ENCODE results near the gene FAM163A.
"Not testable (repeated sequence)": the region's sequence is repeated elsewhere in the genome, so short reads cannot be mapped to it uniquely, and the experiment has no call there.

FAM163A gene

DNA sequence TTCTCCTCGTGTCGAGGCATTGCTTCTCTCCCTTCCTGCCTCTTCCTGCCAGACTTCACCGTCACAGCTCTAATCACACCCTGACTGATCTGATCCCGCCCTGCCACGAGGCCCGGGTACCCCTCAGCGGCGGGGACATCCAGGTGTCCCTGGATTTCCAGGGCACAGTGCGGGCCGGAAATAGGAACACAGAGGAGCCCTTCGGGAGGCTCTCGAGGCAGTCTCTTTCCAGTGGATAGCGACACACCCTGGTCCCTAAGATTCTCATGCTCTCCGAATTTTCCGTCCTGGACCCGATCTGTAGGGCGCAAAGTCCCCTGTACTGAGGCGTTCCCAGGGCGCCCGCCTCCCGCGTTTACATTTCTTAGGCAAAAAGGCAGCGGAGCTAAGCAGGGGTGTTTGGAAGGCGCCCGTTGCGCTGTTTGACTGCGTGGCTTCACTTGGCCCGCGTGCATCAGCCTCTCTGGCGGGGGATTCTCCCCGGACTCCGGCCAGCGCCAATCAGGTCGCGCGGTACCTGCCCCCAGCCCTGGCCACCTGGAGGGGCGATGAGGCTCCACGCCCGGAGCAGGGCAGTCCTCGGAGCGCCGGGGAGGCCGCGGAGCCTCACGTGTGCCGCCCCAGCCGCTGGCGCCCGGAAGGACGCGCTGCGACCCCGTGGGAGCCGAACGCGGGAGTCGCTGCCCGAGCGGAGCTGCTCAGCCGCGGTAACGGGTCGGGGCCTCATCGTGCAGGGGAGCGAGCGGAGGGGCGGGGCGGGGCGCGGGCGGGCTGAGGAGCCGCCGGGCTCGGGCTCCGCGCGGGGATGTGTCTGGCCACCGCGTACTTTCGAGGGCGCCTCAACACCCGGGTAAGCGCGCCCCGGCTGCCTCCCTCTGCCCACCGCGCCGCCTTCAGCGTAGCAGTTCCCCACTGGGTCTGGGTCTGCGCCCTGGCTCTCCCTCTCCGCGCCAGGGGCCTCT is at the start of gene FAM163A:
FAM163A (plus strand) TSS at position 575 of the 962 bp plus-strand sequence. CDS start 69,807 bp downstream, outside the sequence.
- peak; percentile 2 for DNase-seq

GRCh38 chr1:179694530-179694929 is 48.6 kb upstream of the FAM163A start:
- not testable (repeated sequence) for DNase-seq

GRCh38 chr1:179702946-179703539 is 40.0 kb upstream of the FAM163A start:
- DNase-seq, result no peak

GRCh38 chr1:179706339-179706941 is 36.7 kb upstream of the FAM163A start:
- peak; percentile 65 for DNase-seq

- DNase-seq, result no peak
These were observed 35.7 kb upstream of the FAM163A start for GRCh38 chr1:179707406-179707805.

DNA sequence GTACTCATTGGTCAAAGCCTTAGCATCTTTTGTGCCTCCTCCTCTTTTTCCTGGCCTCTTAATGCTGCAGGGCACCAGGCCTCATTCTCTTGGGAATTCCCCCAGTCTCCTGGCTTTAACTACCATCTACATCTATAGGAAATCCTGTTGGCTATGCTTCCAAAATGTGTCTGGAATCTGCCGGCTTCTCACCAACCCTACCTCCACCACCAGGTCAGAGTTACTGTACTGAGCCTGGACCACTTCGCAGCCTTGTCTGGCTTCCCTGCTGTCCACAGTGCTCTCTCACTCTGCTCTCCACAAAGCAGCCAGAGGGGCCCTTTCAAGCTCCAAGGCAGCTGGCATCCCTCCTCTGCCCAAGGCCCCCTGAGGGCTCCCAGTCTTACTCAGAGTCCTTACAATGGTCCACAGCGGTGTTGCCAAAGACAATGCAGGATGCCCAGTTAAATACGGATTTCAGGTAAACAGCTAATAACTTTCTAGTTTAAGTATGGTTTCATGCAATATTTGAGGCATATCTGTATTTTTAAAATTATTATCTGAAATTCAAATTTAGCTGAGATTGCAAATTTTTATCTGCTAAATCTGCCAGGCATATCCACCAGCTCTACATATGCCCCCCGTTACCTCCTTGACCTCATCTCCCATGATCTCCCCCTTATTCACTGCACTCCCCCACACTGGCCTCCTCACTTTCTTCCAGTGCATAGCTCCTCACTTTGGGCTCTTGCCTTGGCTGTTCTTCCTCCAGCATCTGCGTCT is 34.5 kb upstream of the FAM163A start:
- no peak for DNase-seq

GRCh38 chr1:179709841-179710329 is 33.2 kb upstream of the FAM163A start:
- peak; percentile 38 for DNase-seq

DNA sequence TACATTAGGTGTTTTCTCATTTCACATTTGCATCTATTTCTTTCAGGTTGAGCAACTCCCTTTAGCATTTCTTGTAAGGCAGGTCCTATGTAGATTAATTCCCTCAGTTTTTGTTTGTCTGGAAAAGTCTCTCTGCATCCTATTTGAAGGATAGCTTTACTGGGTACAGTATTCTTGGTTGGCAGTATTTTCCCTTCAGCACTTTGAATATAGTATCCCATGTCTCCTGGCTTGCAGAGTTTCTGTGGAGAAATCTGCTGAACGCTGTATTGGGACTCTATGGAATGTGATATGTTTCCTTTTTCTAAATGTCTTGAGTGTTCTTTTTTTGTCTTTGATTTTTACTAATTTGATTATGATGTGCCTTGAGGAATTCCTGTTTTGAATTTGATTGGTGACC is 28.9 kb upstream of the FAM163A start:
- DNase-seq, result no peak

DNA sequence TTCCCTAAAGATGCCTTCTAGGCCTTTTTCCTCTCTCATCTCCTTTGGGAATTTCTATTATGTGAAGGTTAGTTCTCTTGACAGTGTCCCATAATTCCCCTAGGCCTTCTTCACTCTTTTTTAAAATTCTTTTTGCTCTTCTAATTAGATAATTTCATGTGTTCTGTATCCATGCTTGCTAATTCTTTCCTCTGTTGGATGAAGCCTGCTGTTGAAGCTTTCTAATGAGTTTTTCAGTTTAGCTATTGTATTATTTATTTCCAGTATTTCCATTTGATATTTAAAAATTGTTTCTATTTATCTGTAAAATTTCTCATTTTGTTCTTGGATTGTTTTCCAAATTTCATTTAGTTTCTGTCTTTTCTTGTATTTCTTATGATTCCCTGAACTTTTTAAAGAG is 28.5 kb upstream of the FAM163A start:
- DNase-seq, result no peak

GRCh38 chr1:179719272-179719671 is 23.8 kb upstream of the FAM163A start:
- DNase-seq, result no peak

- DNase-seq, result no peak
These were observed 14.8 kb upstream of the FAM163A start for GRCh38 chr1:179728271-179728670.

DNA sequence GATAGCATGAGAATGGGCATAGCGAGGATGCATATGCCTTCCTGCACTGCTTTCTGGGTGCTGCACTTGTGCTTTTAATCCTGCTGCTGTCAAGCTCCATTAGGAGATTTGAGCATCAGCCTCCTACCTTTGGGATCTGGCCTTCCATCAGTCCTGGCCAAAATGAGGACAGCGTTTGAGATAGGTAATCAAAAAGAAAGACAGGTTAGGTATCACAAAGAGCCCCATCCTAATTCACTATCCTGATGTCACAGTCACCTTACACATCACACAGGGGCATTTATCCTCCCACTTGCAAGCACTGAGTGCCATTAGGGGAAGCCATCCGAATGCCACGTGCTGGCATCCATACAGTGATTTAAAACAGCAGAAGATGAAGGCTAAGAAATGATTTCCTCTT is 13.2 kb upstream of the FAM163A start:
- DNase-seq, result no peak

- no peak for DNase-seq
These were observed 11.4 kb upstream of the FAM163A start for GRCh38 chr1:179731643-179732042.

GRCh38 chr1:179742291-179742690 is 800 bp upstream of the FAM163A start:
- DNase-seq, result no peak

DNA sequence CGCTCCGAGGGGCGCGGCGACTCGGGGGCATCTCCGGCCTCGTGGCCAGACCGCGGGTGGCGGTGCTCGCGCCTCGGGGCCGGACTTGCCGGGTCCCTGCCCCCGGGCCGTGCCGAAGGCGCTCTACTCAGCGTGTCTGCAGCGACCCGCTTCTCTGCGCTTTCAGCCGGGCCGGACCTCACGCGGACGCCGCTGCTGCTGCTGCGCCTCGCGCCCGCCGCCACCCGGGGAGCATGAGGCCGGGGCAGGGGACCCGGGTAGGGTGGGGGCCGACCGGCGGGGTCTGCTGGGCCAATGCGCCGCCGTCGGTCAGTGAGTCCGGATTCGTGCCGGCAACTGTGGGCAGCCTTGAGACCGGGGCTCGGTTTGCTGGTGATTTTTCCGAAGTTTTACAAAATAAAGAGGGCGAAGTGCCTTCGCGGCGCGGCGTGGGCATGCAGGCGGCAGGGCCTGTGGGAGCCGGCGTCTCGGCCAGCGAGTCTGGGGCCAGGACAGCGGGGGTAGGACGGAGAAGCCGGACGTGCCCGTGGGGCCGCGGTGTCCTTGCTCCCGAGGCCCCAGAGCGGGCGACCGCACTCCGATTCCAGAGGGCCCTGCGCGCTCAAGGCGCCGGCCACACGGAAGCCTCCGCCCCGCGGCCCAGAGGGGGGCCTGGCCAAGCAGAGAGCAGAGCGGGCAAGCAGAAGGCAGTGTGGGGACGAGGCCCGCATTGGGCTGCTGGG is 749 bp downstream of the FAM163A start:
- DNase-seq, result no peak

DNA sequence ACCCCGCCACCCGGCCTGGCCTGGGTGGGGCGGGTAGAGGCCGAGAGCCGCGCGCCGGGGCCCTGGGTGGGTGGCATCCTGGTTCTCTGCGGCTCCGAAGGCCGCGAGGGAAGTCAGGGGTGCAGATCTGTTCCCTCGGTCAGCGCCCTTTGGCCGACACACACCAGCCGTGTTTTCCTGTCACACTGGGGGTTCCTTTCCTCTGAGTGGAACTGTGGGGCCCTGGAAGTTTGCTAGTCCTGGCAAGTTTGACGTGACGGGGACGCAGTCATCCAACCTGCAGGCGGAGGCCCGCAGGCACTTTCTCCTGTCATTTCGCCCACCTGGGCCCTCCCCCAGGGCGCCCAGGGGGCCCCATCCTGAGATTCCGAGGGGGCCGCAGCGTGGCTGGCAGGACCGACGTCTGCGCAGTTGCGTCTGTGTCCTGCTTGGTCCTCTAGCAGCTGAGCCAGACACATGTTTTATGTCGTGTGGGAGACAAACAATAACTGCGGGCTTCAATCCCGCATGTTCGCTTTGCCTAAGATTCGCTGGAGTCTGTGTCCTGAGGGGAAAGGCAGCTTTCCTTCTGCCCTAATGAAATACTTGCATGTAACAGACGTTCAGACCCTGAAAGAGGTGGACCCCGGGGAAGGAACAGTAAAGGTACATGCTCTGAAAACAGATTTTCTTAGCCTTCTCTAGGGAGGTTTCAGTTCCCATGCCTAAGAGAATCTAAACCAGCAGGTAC is 1.5 kb downstream of the FAM163A start:
- DNase-seq, result no peak

DNA sequence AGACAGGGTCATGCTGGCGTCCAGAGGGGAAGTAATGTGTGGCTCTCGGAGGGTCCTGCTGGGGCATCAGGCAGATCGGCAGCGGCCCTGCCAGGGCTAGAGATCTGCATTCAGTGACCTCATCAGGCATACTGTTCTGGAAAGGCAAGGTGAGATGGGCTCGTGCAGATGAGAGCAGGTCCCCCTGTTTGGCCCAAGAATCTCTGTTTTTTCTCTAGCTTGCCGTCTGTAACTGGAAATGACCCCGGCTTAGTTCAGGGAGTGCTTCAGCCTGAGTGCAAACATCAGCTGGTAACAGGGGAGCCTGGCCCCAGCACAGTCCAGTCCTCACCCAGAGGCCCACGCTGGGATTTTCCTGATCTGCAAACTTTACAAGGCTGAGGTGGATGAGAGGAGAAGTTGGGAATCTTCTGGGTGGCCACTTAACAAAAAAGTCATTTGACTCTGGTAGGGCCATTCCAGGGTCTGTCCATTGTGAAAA is 2.1 kb downstream of the FAM163A start:
- no peak for DNase-seq

DNA sequence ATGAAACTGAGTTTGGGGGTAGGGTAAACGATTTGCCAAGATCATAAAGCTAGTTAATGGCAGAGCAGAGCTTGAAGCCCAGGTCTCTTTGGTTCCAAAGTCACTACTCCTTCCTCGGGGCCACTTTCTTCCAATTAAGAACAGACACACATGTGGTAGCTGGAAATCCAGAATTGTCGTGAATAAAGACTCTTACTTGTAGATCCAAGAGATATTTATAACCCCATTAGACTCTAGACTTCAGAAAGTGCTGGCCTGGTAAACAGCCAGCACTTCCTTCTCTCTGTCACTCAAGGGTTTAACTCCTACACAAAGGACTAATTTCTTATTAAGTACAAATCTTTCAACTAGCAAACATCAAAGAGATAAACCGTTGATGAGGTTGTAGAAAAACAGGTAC is 2.7 kb downstream of the FAM163A start:
- no peak for DNase-seq

DNA sequence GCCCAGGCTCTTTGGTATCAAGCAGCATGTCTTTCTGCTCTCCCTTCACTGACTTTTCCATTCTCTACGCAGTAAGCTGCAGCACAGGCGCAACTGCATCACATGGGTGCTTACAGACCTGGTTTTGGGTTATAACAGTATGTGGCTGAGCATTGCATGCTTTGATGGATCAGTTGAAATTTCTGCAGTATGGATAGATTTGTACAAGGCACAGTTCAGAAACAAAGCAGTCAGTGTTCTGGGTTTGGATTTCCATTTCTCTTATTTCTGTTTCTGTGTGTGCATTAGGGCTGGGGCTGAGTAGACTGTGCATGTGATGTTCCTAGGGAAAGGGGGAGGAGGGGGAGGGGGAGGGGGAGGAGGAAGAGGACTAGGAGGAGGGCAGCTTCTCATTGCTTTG is 4.5 kb downstream of the FAM163A start:
- no peak for DNase-seq

GRCh38 chr1:179748772-179749171 is 5.7 kb downstream of the FAM163A start:
- DNase-seq, result no peak

DNA sequence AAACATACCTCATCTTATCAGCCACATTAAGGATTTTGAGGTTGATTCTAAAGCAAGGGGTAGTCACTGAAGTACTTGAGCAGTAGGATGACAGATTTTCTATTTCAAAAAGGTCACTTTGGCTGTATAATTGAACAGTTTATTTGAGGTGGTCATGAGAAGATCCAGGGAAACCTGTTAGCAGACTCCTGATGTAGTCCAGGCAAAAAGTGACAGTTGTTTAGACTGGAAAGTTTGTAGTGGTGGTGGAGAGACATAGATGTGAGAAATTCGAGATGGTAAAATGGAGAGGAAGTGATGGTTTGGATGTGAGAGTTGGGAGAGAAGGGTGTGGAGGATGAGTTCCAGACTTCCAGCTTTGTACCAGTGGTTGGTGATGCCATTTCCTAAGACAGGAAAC is 7.5 kb downstream of the FAM163A start:
- DNase-seq, result no peak

Data from fibroblast of upper back skin (primary cell).